Activated T-helper 17 cell treated with anti-CD3 and anti-CD28 coated beads, Interleukin-2, amount 50 U/mL, for 72 hours (primary cell): ENCODE measurements around the gene KLHL41. TPM values are rescaled to one million over a fixed set of nuclear protein-coding genes. Genes with fewer than 3 reads are reported as not detected.
"Not testable (repeated sequence)": the region's sequence is repeated elsewhere in the genome, so short reads cannot be mapped to it uniquely, and the experiment has no call there.

ENCODE experiments used
- ATAC-seq: fragments of 150-1000 bp; cut with Tn5 transposase; replicated peaks from 2 replicates; pipeline ENCODE4 v1.10.0; 2021; ENCODE audit warnings: mild to moderate bottlenecking, moderate library complexity
- H3K27ac Mint-ChIP-seq: one replicate; pipeline ENCODE4 v1.8.0; 2022; ENCODE audit warnings: mixed read lengths
- H3K27me3 Mint-ChIP-seq: one replicate; pipeline ENCODE4 v1.8.0; 2022; ENCODE audit warnings: mixed read lengths
- H3K36me3 Mint-ChIP-seq: one replicate; pipeline ENCODE4 v1.8.0; 2022; ENCODE audit warnings: low read depth, mild to moderate bottlenecking, mixed read lengths
- H3K4me1 Mint-ChIP-seq: one replicate; pipeline ENCODE4 v1.8.0; 2022; ENCODE audit warnings: mixed read lengths
- H3K4me3 Mint-ChIP-seq: one replicate; pipeline ENCODE4 v1.8.0; 2022; ENCODE audit warnings: mild to moderate bottlenecking, mixed read lengths
- H3K9me3 Mint-ChIP-seq: one replicate; pipeline ENCODE4 v1.8.0; 2022; ENCODE audit warnings: mixed read lengths
- total RNA-seq, 2 donors: library from RNA; stranded (reverse); gene quantifications; one replicate each; pipeline ENCODE4 v1.2.3, GENCODE V29; 2022

The KLHL41 gene
- total RNA-seq, 2 donors from 2014 or later = not detected

GRCh38 chr2:169523681-169524080, 14.2 kb downstream of the KLHL41 start:
- H3K4me3 Mint-ChIP-seq = no peak overlapping the region
- no peak for ATAC-seq
- H3K27me3 Mint-ChIP-seq = no peaks in the 10 kb centered on the region
- H3K36me3 Mint-ChIP-seq = no peaks in the 10 kb centered on the region
- H3K9me3 Mint-ChIP-seq = no peaks in the 10 kb centered on the region
- no peak overlapping the region for H3K27ac Mint-ChIP-seq
- H3K4me1 Mint-ChIP-seq = no peaks in the 10 kb centered on the region

DNA sequence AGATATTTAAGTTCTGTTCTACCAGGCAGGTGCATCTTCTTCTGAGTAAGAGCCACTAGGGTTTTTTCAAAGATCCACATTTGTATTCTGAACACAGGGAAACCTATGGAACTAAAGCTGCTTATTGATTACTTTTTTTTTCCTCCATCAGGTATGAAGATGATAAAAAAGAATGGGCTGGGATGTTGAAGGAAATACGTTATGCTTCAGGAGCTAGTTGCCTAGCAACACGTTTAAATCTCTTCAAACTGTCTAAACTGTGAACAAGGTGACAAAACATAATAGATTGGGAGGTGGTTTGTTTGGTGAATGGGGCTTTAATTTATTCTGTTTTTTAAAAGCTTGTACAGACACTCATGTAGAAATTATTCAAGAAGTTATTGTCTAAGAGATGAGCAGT, 15.9 kb downstream of the KLHL41 start:
- Mint-ChIP-seq H3K27me3 (no peaks in the 10 kb centered on the region), H3K27ac (no peak overlapping the region), H3K9me3 (no peaks in the 10 kb centered on the region), H3K36me3 (peaks cover 14% of the 10 kb centered on the region), H3K4me1 (no peaks in the 10 kb centered on the region), H3K4me3 (no peak overlapping the region)
- no peak for ATAC-seq

DNA sequence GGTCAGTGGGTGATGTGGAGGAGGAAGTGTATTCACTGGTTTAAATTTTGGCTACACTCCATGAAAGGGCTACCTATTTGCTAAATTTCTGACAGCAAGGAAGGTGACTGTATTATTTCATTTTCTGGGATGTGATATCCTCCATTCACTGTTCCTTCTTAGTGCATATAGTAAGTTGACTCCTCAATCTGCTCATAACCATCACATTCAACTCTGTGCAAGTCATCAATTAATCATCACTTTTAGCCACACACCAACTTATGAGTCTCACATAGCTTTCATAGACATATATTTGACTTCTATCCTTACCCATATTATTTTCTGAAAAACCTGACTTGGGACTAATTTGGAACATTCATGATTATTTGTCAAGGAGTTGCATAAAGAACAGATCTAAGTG, 16.9 kb downstream of the KLHL41 start:
- H3K9me3 Mint-ChIP-seq = no peaks in the 10 kb centered on the region
- no peak for ATAC-seq
- no peak overlapping the region for H3K4me3 Mint-ChIP-seq
- no peaks in the 10 kb centered on the region for H3K4me1 Mint-ChIP-seq
- H3K27ac Mint-ChIP-seq = no peak overlapping the region
- H3K27me3 Mint-ChIP-seq = no peaks in the 10 kb centered on the region
- H3K36me3 Mint-ChIP-seq = peaks cover 22% of the 10 kb centered on the region

DNA sequence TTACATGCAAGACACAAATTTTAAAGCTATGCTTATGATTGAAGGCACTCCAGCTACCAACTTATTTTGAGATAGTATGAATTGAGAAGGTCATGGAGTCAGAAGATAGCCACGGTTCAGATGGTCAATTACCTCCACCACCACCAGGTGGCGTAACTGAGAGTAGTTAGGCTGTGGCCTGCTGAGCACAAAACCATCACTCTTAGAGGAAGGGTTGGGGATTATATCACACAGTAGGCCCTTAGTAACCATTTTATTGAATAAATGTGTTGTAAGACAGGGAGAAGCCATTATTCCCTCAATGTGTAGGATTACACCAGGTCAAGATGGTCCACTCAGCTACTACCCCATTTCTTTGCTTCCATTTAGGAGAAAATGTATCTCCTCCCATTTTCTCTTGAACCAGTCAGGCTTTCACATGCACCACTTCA, 18.8 kb downstream of the KLHL41 start:
- H3K36me3 Mint-ChIP-seq = peaks cover 34% of the 10 kb centered on the region
- no peak overlapping the region for H3K4me3 Mint-ChIP-seq
- peak; percentile 85 for ATAC-seq
- no peaks in the 10 kb centered on the region for H3K27me3 Mint-ChIP-seq
- no peaks in the 10 kb centered on the region for H3K9me3 Mint-ChIP-seq
- no peaks in the 10 kb centered on the region for H3K4me1 Mint-ChIP-seq
- peak overlapping the region; percentile 61 for H3K27ac Mint-ChIP-seq

DNA sequence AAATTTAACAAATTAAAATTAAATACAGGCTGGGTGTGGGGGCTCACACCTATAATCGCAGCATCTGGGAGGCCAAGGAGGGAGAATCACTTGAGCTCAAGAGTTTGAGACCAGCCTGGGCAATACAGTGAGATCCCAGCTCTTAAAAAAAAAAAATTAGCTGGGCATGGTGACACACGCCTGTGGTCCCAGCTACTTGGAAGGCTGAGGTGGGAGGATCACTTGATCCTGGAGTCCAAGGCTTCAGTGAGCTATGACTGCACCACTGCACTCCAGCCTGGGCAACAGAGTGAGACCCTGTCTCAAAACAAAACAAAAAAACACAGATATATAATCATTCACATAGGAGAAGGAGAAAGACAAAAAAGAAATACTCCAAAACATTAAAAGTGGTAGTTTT, 30.0 kb downstream of the KLHL41 start:
- not testable (repeated sequence) for H3K27me3 Mint-ChIP-seq, ATAC-seq, H3K4me1 Mint-ChIP-seq, H3K4me3 Mint-ChIP-seq, H3K27ac Mint-ChIP-seq, H3K9me3 Mint-ChIP-seq
- H3K36me3 Mint-ChIP-seq = peaks cover 69% of the 10 kb centered on the region

- H3K9me3 Mint-ChIP-seq = no peaks in the 10 kb centered on the region
- H3K4me3 Mint-ChIP-seq = no peak overlapping the region
- peaks cover 72% of the 10 kb centered on the region for H3K36me3 Mint-ChIP-seq
- no peak overlapping the region for H3K27ac Mint-ChIP-seq
- no peak for ATAC-seq
- no peaks in the 10 kb centered on the region for H3K27me3 Mint-ChIP-seq
- no peaks in the 10 kb centered on the region for H3K4me1 Mint-ChIP-seq
Observed at GRCh38 chr2:169540146-169540545, 30.6 kb downstream of the KLHL41 start.

- H3K27me3 Mint-ChIP-seq = no peaks in the 10 kb centered on the region
- H3K36me3 Mint-ChIP-seq = peaks cover 84% of the 10 kb centered on the region
- no peak overlapping the region for H3K4me3 Mint-ChIP-seq
- no peak overlapping the region for H3K27ac Mint-ChIP-seq
- no peak for ATAC-seq
- peaks cover 11% of the 10 kb centered on the region for H3K4me1 Mint-ChIP-seq
- H3K9me3 Mint-ChIP-seq = no peaks in the 10 kb centered on the region
Observed at GRCh38 chr2:169542433-169542832, 32.9 kb downstream of the KLHL41 start.

GRCh38 chr2:169546756-169547155, 37.3 kb downstream of the KLHL41 start:
- H3K9me3 Mint-ChIP-seq = no peaks in the 10 kb centered on the region
- no peaks in the 10 kb centered on the region for H3K27me3 Mint-ChIP-seq
- ATAC-seq = peak; percentile 89
- H3K4me3 Mint-ChIP-seq = peak overlapping the region; percentile 29
- peak overlapping the region; percentile 53 for H3K27ac Mint-ChIP-seq
- peaks cover 11% of the 10 kb centered on the region for H3K4me1 Mint-ChIP-seq
- peaks cover 72% of the 10 kb centered on the region for H3K36me3 Mint-ChIP-seq

DNA sequence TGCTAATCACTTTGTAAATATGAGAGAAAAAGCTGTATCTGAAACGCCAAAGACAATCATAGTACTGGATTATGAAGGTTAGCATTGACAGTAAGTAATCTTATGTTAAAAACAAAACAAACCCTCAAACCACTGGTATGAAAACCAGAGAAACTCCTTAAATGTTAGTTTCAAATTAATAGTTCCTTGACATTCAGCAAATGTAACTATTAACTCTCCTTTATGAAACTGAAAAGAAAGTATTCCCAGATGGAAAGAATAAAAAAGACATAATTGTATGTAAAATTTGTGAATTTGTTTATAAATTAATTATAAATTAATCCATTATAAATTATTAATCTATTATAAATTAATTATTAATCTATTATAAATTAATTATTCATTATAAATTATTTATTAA, 51.9 kb downstream of the KLHL41 start:
- Mint-ChIP-seq H3K4me3 (no peak overlapping the region), H3K27me3 (no peaks in the 10 kb centered on the region), H3K36me3 (peaks cover 65% of the 10 kb centered on the region), H3K9me3 (no peaks in the 10 kb centered on the region), H3K27ac (peak overlapping the region; percentile 56), H3K4me1 (no peaks in the 10 kb centered on the region)
- ATAC-seq = no peak

DNA sequence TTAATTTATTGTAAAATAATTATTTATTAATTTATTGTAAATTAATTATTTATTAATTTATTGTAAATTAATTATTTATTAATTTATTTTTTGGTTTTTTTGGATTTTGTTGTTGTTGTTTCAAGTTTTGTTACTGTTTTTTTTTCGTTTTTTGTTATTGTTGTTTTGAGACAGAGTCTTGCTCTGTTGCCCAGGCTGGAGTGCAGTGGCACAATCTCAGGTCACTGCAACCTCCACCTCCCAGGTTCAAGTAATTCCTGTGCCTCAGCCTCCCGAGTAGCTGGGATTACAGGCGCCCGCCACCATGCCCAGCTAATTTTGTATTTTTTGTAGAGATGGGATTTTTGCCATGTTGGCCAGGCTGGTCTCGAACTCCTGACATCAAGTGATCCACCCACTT, 52.6 kb downstream of the KLHL41 start:
- not testable (repeated sequence) for H3K4me3 Mint-ChIP-seq

DNA sequence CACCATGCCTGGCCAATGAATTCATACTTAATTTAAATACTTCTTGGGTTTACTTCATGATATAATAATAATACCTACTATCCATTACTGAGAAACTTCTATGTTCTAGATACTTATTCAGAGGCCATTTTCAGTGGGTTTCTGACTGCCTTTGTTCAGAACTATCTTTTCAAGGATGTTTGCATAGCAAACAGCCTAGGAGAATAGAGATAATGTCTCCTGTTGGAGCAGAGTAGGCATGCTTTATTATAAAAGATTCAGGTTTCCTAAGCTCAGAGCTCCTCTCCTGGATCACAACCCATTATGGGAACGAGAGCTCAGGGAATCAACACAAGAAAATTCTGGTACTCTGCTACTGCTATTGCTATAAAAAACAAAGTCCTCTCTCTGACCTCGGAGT, 53.0 kb downstream of the KLHL41 start:
- H3K27ac Mint-ChIP-seq = no peak overlapping the region
- H3K4me1 Mint-ChIP-seq = no peaks in the 10 kb centered on the region
- H3K27me3 Mint-ChIP-seq = no peaks in the 10 kb centered on the region
- H3K9me3 Mint-ChIP-seq = no peaks in the 10 kb centered on the region
- peaks cover 63% of the 10 kb centered on the region for H3K36me3 Mint-ChIP-seq
- ATAC-seq = peak; percentile 34
- no peak overlapping the region for H3K4me3 Mint-ChIP-seq

More for the DNA sequence above, 52.6 kb downstream of the KLHL41 start:
- not testable (repeated sequence) for H3K27ac Mint-ChIP-seq, ATAC-seq, H3K4me1 Mint-ChIP-seq, H3K27me3 Mint-ChIP-seq, H3K9me3 Mint-ChIP-seq
- peaks cover 60% of the 10 kb centered on the region for H3K36me3 Mint-ChIP-seq

DNA sequence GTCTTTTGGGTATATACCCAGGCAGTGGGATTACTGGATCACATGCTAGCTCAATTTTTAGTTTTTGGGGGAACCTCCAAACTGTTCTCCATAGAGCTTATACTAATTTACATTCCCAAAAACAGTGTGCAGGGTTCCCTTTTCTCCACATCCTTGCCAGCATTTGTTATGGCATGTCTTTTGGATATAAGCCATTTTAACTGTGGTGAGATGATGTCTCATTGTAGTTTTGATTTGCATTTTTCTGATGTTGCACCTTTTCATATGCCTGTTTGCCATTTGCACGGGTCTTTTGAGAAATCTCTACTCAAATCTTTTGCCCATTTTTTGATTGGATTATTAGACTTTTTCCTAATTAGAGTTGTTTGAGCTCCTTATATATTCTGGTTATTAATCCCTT, 56.2 kb downstream of the KLHL41 start:
- H3K36me3 Mint-ChIP-seq = peaks cover 72% of the 10 kb centered on the region
- no peak overlapping the region for H3K4me3 Mint-ChIP-seq
- no peaks in the 10 kb centered on the region for H3K27me3 Mint-ChIP-seq
- no peaks in the 10 kb centered on the region for H3K9me3 Mint-ChIP-seq
- peaks cover under 1% of the 10 kb centered on the region for H3K4me1 Mint-ChIP-seq
- no peak for ATAC-seq
- H3K27ac Mint-ChIP-seq = no peak overlapping the region

GRCh38 chr2:169569948-169570347, 60.4 kb downstream of the KLHL41 start:
- no peaks in the 10 kb centered on the region for H3K9me3 Mint-ChIP-seq
- no peaks in the 10 kb centered on the region for H3K27me3 Mint-ChIP-seq
- peaks cover 47% of the 10 kb centered on the region for H3K36me3 Mint-ChIP-seq
- H3K4me3 Mint-ChIP-seq = no peak overlapping the region
- ATAC-seq = no peak
- H3K27ac Mint-ChIP-seq = peak overlapping the region; percentile 2
- H3K4me1 Mint-ChIP-seq = peaks cover 9% of the 10 kb centered on the region

DNA sequence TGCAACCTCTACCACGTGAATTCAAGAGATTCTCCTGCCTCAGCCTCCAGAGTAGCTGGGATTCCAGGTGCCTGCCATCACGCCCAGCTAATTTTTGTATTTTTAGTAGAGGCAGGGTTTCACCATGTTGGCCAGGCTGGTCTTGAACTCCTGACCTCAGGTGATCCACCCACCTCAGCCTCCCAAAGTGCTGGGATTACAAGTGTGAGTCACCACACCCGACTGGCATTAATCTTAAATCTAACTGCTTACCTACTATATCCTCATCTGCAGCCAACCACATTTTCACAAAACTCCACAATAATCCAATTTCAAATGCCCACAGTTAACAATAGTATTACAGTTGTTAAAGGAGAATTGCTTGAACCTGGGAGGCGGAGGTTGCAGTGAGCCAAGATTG, 61.2 kb downstream of the KLHL41 start:
- peak overlapping the region; percentile 24 for H3K4me3 Mint-ChIP-seq
- peaks cover 41% of the 10 kb centered on the region for H3K36me3 Mint-ChIP-seq
- not testable (repeated sequence) for H3K9me3 Mint-ChIP-seq

GRCh38 chr2:169571571-169571970, 62.1 kb downstream of the KLHL41 start:
- Mint-ChIP-seq H3K4me1 (peaks cover 9% of the 10 kb centered on the region), H3K27ac (no peak overlapping the region), H3K4me3 (no peak overlapping the region), H3K9me3 (no peaks in the 10 kb centered on the region), H3K27me3 (no peaks in the 10 kb centered on the region), H3K36me3 (peaks cover 38% of the 10 kb centered on the region)
- no peak for ATAC-seq

More for the DNA sequence above, 61.2 kb downstream of the KLHL41 start:
- H3K27ac Mint-ChIP-seq, ATAC-seq, H3K27me3 Mint-ChIP-seq, H3K4me1 Mint-ChIP-seq: not testable (repeated sequence)

- Mint-ChIP-seq H3K4me1 (peaks cover 9% of the 10 kb centered on the region), H3K4me3 (no peak overlapping the region), H3K36me3 (peaks cover 36% of the 10 kb centered on the region), H3K27ac (no peak overlapping the region), H3K9me3 (no peaks in the 10 kb centered on the region), H3K27me3 (no peaks in the 10 kb centered on the region)
- ATAC-seq = no peak
Observed at GRCh38 chr2:169572189-169572588, 62.7 kb downstream of the KLHL41 start.
